Lower leg skin (tissue), 4 donors: Measurements from ENCODE around the gene SLC6A12. TPM values are rescaled to one million over a fixed set of nuclear protein-coding genes. Genes with fewer than 3 reads are reported as not detected.

ENCODE experiments used
- DNase-seq, 2 donors: peaks; one replicate each; pipeline ENCODE4 v3.0.0-alpha.2; 2019; ENCODE audit warnings: low spot score in 2 of 2
- H3K4me3 ChIP-seq: fragments of 200-600 bp; sonication (generic); 2 replicates; pipeline ENCODE4 v1.5.1; 2017; ENCODE audit warnings: mild to moderate bottlenecking, low read depth; ENCODE audit not compliant: poor library complexity, severe bottlenecking
- POLR2A ChIP-seq, 2 donors: fragments of 450-650 bp; IDR thresholded peaks; one replicate each; pipeline ENCODE4 v1.6.1; 2016 to 2017; ENCODE audit warnings: antibody characterized with exemption in 2 of 2, mild to moderate bottlenecking in 1 of 2, moderate library complexity in 1 of 2
- WGBS, 2 donors: methylation state at CpG; one replicate each; pipeline ENCODE4 v1.1.5; 2018; 5-methylcytosine and 5-hydroxymethylcytosine counted together
- intact Hi-C: fragments of 100-400 bp; cut with DNase I; formaldehyde crosslinking; loops from one replicate; pipeline ENCODE4 v1.15.0; 2023; ENCODE audit warnings: low total_unique reads
- total RNA-seq, 4 donors: library from RNA; depleted of rRNA; stranded (reverse); fragments of >200 nt; gene quantifications; one replicate each; pipeline ENCODE4 v1.1.0, GENCODE V29; 2016
- TF ChIP-seq, protein P1 (sequence below), 3 donors: fragments of 450-650 bp; IDR thresholded peaks; one replicate each; pipeline ENCODE4 v1.5.1; 2016; ENCODE audit warnings: antibody characterized with exemption in 3 of 3, mild to moderate bottlenecking in 3 of 3, moderate library complexity in 2 of 3

Gene SLC6A12
- total RNA-seq, 4 donors from 2014 or later, result 0.30 to 0.74 (median 0.71) TPM; not detected in 1

DNA sequence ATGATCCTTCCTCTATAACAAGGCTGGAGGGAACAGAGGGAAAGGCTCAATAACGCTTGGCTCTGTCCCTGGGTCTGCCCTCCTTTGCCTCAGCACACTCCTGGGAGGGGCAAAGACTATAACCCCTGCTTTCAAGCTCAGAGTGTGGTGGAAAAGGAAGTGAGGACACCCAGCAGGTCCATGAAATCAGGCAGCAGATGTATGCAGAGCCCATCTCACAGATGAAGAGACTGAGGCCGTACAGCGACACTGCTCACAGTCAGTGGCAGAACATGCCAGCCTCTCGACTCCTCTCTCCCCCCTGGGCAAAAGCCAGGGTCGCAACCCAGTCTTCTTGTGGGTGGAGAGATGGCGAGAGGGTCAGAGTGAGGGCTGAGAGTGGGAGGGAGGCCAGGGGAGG lies 39.8 kb downstream of the SLC6A12 start:
- 50 to 78% methylated on average over 6 of the region's 6 CpGs for WGBS, 2 donors
- DNase-seq, result no peak
- H3K4me3 ChIP-seq, result no peak overlapping the region
- intact Hi-C loops, result no loop called here
- no peak for TF ChIP-seq POLR2A (IDR thresholded peaks at IDR 0.05)
- TF ChIP-seq, protein P1, sequence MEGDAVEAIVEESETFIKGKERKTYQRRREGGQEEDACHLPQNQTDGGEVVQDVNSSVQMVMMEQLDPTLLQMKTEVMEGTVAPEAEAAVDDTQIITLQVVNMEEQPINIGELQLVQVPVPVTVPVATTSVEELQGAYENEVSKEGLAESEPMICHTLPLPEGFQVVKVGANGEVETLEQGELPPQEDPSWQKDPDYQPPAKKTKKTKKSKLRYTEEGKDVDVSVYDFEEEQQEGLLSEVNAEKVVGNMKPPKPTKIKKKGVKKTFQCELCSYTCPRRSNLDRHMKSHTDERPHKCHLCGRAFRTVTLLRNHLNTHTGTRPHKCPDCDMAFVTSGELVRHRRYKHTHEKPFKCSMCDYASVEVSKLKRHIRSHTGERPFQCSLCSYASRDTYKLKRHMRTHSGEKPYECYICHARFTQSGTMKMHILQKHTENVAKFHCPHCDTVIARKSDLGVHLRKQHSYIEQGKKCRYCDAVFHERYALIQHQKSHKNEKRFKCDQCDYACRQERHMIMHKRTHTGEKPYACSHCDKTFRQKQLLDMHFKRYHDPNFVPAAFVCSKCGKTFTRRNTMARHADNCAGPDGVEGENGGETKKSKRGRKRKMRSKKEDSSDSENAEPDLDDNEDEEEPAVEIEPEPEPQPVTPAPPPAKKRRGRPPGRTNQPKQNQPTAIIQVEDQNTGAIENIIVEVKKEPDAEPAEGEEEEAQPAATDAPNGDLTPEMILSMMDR (IDR thresholded peaks at IDR 0.05), result no peak

DNA sequence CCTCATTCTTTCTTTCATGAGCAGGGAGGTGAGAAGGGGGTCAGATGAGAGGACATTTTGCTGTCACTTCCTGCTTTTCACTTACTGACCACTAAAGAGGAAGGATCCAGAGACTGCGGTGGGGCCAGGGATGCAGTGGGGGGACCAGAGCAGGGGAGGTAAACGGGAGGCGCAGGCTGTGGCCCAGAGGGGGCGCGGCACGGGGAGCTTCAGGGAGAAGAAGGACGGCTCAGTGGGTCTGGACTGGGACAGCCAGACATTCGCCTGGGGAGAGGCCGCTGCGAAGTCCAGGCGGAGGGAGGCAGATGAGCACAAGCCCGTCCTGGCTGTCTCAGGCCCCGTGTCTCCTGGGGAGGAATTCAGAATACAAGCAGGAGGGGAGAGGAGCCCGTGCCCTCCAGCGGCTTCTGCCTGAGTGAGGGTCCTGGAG lies 41.2 kb downstream of the SLC6A12 start:
- intact Hi-C loops, result no loop called here
- no peak for DNase-seq
- H3K4me3 ChIP-seq, result no peak overlapping the region
- 65 to 76% methylated on average over 15 of the region's 15 CpGs for WGBS, 2 donors
- TF ChIP-seq, protein P1 (IDR thresholded peaks at IDR 0.05), result no peak
- TF ChIP-seq POLR2A (IDR thresholded peaks at IDR 0.05), result no peak

DNA sequence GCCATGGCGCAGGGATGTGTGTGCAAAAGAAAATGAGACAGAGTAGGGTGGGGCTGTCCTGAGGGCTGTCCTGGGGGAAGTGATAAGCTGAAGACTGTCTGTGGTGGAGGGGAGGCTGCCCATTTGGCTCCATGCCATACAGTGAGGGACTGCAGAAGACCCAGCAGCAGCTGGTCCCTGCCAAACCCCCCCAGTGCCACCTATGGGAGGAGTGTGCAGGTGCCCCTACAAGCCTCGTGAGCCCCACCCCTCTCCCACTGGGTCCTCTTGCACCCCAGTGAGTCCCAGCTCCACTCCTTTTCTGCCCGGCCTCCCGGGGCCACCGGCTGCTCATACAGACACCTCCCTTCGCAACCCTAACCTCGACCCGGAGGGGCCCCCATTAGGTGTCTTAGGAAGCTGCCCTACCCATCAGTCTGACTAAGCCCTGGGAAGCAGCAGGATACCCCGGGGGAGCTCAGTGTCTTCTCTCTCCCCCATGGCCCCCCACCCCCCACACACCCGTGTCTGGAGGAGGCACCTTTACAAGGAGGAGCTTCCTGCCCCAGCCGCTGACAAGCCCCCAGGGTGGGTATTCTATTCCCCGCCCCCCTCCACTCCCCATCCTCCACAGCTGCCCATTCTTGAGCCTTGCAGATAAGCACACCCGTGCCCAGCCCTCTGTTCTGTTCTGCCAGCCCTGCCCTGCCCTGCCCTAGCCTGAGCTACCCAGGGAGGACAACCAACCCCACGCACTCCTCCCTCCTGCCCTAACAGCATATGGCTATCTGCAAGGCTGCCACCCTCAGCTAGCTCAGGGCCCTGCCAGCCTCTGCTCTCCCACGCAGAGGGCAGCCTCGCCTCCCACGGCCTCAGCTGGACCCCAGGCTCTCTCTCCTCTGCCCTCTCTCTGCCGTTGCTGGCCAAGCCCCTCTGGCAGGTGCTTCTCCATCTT lies 41.9 kb downstream of the SLC6A12 start:
- TF ChIP-seq POLR2A (IDR thresholded peaks at IDR 0.05), result no peak
- TF ChIP-seq, protein P1 (IDR thresholded peaks at IDR 0.05), result no peak
- DNase-seq, result no peak
- no peak overlapping the region for H3K4me3 ChIP-seq
- 36 to 41% methylated on average over 17 to 18 of the region's 18 CpGs for WGBS, 2 donors
- intact Hi-C loops, result no loop called here

DNA sequence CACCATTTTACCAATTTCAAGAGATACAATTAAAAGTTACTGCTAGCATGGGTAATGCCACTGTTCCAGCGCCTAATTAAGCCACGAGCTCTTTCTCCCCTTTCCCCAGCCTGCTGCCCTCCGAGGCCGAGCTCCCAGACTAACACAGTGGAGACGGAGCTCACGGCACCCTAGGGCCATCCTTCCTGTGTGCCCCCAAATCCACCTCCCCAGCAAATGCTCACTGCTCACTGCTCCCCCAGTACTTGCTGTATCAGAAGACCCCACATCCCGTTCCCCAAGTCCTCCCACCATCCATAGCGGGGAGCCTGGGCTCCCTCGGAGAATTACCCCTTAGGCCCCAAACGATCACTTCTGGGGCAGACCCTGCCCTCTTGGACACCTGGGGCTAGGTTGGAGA lies 42.7 kb downstream of the SLC6A12 start:
- no peak for DNase-seq
- intact Hi-C loops, result no loop called here
- 77 to 80% methylated on average over 10 of the region's 10 CpGs for WGBS, 2 donors
- TF ChIP-seq, protein P1 (IDR thresholded peaks at IDR 0.05), result no peak
- TF ChIP-seq POLR2A (IDR thresholded peaks at IDR 0.05), result no peak
- H3K4me3 ChIP-seq, result no peak overlapping the region

DNA sequence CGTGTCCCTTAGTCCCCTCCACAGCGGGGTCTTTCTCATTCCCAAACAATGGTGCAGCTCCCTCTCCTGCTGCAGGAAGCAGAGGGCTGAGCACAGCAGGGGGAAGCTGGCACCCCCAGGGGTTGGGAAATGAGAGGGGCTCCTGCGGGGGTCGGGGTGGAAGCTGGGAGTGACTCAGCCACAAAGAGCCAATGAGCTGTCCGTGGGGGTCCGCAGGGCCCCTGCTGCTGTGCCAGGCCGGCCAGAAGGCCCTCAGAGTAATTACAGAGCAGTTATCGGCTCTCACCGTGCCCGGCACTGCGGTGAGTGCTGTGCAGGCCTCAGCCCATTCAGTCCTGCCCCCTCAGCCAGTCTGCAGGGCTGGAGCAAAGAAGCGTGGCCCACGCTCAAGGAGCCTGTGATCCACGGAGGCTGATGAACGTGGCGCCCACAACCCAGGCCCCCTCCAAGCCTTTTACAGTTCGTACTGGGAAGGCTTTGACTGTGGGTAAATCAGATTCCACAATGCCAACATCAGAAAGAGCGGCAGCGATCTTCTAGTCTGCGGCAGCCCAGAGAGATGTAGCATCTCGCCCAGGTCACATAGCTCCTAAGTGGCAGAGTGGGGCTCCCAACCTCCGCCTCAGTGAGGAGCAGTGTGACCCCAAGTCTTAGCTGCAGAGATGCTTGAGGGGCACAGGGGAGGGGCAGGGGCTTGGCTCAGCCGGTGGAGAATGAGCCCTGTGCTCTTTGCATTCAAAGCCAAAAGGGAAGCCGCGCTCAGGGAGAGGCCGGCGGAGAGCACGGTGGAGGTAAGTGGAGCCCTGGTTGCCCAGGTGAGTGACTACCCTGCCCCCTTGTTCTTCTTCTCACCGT lies 43.4 kb downstream of the SLC6A12 start:
- 82 to 84% methylated on average over 21 to 29 of the region's 29 CpGs for WGBS, 2 donors
- no peak overlapping the region for H3K4me3 ChIP-seq
- intact Hi-C loops, result no loop called here
- TF ChIP-seq, protein P1 (IDR thresholded peaks at IDR 0.05), result no peak
- TF ChIP-seq POLR2A (IDR thresholded peaks at IDR 0.05), result no peak
- DNase-seq, result no peak
